Measurements from ENCODE around the gene LMNTD2.

Gene LMNTD2

DNA sequence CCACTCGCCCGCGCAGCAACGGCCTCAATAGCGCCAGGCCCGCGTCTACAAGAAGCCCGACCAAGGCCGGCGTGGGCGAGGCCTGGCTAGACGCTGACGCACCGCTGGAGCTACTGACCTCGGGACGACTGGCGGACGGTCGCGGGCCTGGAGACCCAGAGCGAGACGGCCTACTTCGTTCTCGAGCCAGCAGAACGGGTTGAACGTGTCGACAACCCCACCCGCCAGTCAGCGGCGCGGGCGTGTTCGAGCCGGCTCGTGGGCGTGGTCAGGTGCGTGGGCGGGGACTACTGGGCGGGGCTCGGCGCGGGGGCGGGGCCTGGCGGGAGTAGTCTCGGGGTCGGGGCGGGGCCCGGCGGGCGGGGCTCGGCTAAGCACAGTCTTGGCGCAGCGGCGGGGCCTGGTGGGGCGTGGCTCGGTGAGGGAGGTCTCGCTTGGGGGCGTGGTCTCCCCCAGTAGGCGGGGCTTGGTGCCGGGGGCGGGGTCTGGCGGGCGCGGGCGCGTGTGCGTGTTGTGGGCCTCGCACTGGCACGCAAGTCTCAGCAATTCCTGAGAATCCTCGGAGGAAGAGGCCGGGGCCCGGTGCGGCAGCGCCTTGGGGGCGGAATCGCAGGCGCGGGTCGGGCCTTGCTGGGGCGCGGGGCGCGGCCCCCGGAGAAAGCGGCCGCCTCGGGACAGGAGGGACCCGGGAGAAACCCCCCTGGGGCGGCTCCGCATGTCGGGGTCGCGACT is 53.4 kb downstream of the LMNTD2 start, which contains the start of gene RNH1:
Gene RNH1, minus strand, starts transcription at position 248 of the 732 bp plus-strand sequence. CDS start 5,080 bp downstream, outside the sequence.
- DNase-seq: peak; percentile 95

DNA sequence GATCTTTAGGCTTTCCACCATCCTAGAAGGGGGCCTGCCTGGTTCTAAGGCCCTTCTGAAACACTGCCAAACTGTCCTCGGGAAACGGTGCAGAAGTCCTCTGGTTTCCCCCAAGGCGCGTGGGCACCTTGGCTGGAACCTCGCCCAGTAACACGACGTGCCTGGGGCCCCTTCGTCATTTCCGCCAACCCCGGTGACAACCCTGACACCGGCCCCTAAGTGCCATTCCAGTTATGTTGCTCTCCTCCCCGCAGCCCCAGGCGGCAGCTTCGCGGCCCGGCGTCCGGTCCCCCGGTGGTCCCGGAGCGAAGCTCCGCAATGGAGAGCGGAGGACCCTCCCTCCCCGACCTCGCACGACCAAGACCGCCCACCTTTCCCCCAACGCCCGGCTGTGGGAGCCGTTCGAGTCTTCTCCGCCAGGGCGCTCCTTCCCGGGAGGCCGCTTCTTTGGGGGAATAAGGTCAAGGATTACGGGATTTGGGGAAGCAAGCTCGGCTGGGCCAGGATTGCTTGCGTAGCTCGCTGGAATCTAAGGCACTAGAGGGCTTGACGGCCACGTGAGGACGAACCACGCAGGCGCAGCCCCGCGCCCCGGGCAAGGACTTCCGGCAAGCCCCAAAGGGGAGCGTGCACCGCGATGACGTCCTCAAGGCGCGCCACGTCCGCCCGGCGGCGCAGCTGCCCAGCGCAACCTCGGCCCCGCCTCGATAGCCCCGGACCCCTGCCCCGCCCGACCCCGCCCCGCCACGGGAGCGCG is 54.1 kb downstream of the LMNTD2 start:
- peak; percentile 97 for DNase-seq

DNA sequence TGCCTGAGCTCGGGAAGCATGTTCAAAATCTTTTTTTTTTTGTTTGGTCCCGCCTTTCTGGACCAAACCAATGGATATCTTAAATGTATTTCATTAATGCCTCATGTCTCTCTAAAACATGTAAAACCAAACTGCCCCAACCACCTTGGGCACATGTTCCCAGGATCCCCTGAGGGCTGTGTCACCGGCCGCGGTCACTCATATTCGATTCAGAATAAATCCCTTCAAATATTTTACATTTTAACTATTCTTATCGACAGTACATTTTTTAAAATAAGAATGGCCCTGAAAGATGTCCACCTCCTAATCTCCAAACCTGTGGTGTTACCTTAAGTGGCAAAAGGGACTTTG is 55.6 kb downstream of the LMNTD2 start:
- no peak for DNase-seq

Data from NCI-H82 (cell line).